Keratinocyte (primary cell): ENCODE results near the gene SLCO3A1. TPM values are rescaled to one million over a fixed set of nuclear protein-coding genes. Genes with fewer than 3 reads are reported as not detected.

ENCODE experiments used
- DNase-seq: peaks from one replicate; pipeline ENCODE4 v3.0.0-alpha.2; 2011; ENCODE audit warnings: low read depth, missing footprints, low spot score
- FAIRE-seq: peaks from 2 replicates; lab custom pipeline; 2011; peaks lifted over from hg19 to GRCh38; lab: Jason Lieb, UNC
- H2AFZ ChIP-seq: 2 replicates; pipeline ENCODE4 v1.6.0; 2012; ENCODE audit warnings: low read length, control low read depth, inconsistent platforms; ENCODE audit not compliant: control insufficient read depth
- H3K27ac ChIP-seq: 2 replicates; pipeline ENCODE4 v1.5.1; 2011; ENCODE audit warnings: low read length; ENCODE audit not compliant: control insufficient read depth, insufficient read depth
- H3K27me3 ChIP-seq: 3 replicates; pipeline ENCODE4 v1.6.0; 2011; ENCODE audit warnings: low read length; ENCODE audit not compliant: control insufficient read depth, insufficient read depth; ENCODE audit errors: extremely low read depth
- H3K36me3 ChIP-seq, 2 experiments: 2 replicates in 1 of 2; 3 replicates in 1 of 2; pipeline ENCODE4 v1.5.1; 2011; ENCODE audit warnings: low read length in 2 of 2, mild to moderate bottlenecking in 1 of 2; ENCODE audit not compliant: control insufficient read depth in 2 of 2, insufficient read depth in 2 of 2; ENCODE audit errors: extremely low read depth in 1 of 2
- H3K4me1 ChIP-seq: 3 replicates; pipeline ENCODE4 v1.5.1; 2011; ENCODE audit warnings: low read length; ENCODE audit not compliant: control insufficient read depth, insufficient read depth; ENCODE audit errors: extremely low read depth
- H3K4me2 ChIP-seq: 3 replicates; pipeline ENCODE4 v1.6.0; 2011; ENCODE audit warnings: low read depth, low read length; ENCODE audit not compliant: control insufficient read depth, insufficient read depth; ENCODE audit errors: extremely low read depth
- H3K4me3 ChIP-seq, 3 experiments: fragments of 200-600 bp in 1 of 3; sonication (generic) in 1 of 3; 2 replicates in 2 of 3; 3 replicates in 1 of 3; pipeline ENCODE4 v1.5.1; 2011 to 2016; ENCODE audit warnings: low read length in 3 of 3, mild to moderate bottlenecking in 3 of 3, control low read depth in 2 of 3, inconsistent platforms in 1 of 3, low read depth in 1 of 3, mixed read lengths in 1 of 3, mixed run types in 1 of 3, moderate library complexity in 1 of 3; ENCODE audit not compliant: control insufficient read depth in 2 of 3, insufficient read depth in 2 of 3; ENCODE audit errors: extremely low read depth in 1 of 3
- H3K79me2 ChIP-seq: 2 replicates; pipeline ENCODE4 v1.6.0; 2012; ENCODE audit warnings: low read length; ENCODE audit not compliant: control insufficient read depth, insufficient read depth
- H3K9ac ChIP-seq: 3 replicates; pipeline ENCODE4 v1.6.0; 2011; ENCODE audit warnings: low read length; ENCODE audit not compliant: control insufficient read depth, insufficient read depth; ENCODE audit errors: extremely low read depth
- H3K9me1 ChIP-seq: 3 replicates; pipeline ENCODE4 v1.6.0; 2011; ENCODE audit warnings: low read length; ENCODE audit not compliant: control insufficient read depth, insufficient read depth; ENCODE audit errors: extremely low read depth
- H3K9me3 ChIP-seq: 2 replicates; pipeline ENCODE4 v1.5.1; 2012; ENCODE audit warnings: low read depth, low read length; ENCODE audit not compliant: control insufficient read depth
- H4K20me1 ChIP-seq: 3 replicates; pipeline ENCODE4 v1.6.0; 2011; ENCODE audit warnings: low read length; ENCODE audit not compliant: control insufficient read depth, insufficient read depth; ENCODE audit errors: extremely low read depth
- CTCF ChIP-seq, 3 experiments: IDR thresholded peaks in 1 of 3; conservative IDR thresholded peaks in 1 of 3; optimal IDR thresholded peaks in 1 of 3; 2 replicates in 2 of 3; 3 replicates in 1 of 3; pipeline versions ENCODE3 to v1.5.1; 2011; ENCODE audit warnings: low read length in 3 of 3, mild to moderate bottlenecking in 3 of 3, moderate library complexity in 2 of 3, control low read depth in 1 of 3, inconsistent platforms in 1 of 3; ENCODE audit not compliant: insufficient read depth in 2 of 3; ENCODE audit errors: extremely low read depth in 1 of 3
- EZH2 ChIP-seq: IDR thresholded peaks from one replicate; pipeline ENCODE4 v1.6.1; 2012; ENCODE audit warnings: inconsistent platforms, mild to moderate bottlenecking, low read length, moderate library complexity
- dilution Hi-C: fragments of 300-500 bp; cut with MboI; formaldehyde crosslinking; loops from one replicate; pipeline ENCODE4 v1.7.0; 2020; ENCODE audit warnings: low sequenced_read_pairs; ENCODE audit not compliant: extremely low pct_ligation_motif_present
- polyA plus RNA-seq, 5 experiments: library from polyadenylated mRNA; depleted of rRNA in 3 of 5; stranded (reverse) in 3 of 5; stranded (forward) in 1 of 5; unstranded in 1 of 5; fragments of >200 nt; gene quantifications; 1 replicate in 1 of 5; 2 replicates in 3 of 5; 3 replicates in 1 of 5; pipeline versions ENCODE4 v1.2.1 to v1.2.3, GENCODE V29; 2011 to 2012; ENCODE audit warnings: missing spikeins in 2 of 5, low read depth in 1 of 5, low replicate concordance in 1 of 5

Gene SLCO3A1
- polyA plus RNA-seq, 1 donor (not counting 4 experiments of a cell fraction or from before 2014, with no cell fraction given), result 21.3 TPM

GRCh38 chr15:91821458-91821857, 32.0 kb upstream of the SLCO3A1 start:
- Histone ChIP-seq H4K20me1 (no peaks in the 10 kb centered on the region), H2AFZ (no peak overlapping the region), H3K9me3 (peaks cover 3% of the 10 kb centered on the region), H3K4me1 (peaks cover 6% of the 10 kb centered on the region), H3K9me1 (no peaks in the 10 kb centered on the region), H3K36me3 (no peaks in the 10 kb centered on the region), H3K27me3 (no peaks in the 10 kb centered on the region), H3K27ac (no peak overlapping the region), H3K4me3 (no peak overlapping the region), H3K4me2 (no peak overlapping the region), H3K79me2 (no peaks in the 10 kb centered on the region), H3K9ac (no peak overlapping the region)
- DNase-seq (peak; percentile 17), FAIRE-seq (no peak)
- no peak for TF ChIP-seq CTCF (optimal IDR thresholded peaks at IDR 0.05 in 1 of 3, IDR thresholded peaks at IDR 0.05 in 1 of 3, conservative IDR thresholded peaks at IDR 0.05 in 1 of 3; ENCODE audit: extremely low read depth in 1 of 3, insufficient read depth in 2 of 3, low read length in 3 of 3)
- TF ChIP-seq EZH2, result no peak
- dilution Hi-C loops, result no loop called here

- dilution Hi-C loops, result no loop called here
- Histone ChIP-seq H3K79me2 (no peaks in the 10 kb centered on the region), H3K4me3 (no peak overlapping the region), H4K20me1 (no peaks in the 10 kb centered on the region), H3K9ac (no peak overlapping the region), H3K9me1 (no peaks in the 10 kb centered on the region), H3K27me3 (no peaks in the 10 kb centered on the region), H3K36me3 (no peaks in the 10 kb centered on the region), H3K4me1 (peaks cover 6% of the 10 kb centered on the region), H3K4me2 (no peak overlapping the region), H2AFZ (no peak overlapping the region), H3K9me3 (peaks cover 3% of the 10 kb centered on the region), H3K27ac (no peak overlapping the region)
- TF ChIP-seq CTCF (optimal IDR thresholded peaks at IDR 0.05 in 1 of 3, IDR thresholded peaks at IDR 0.05 in 1 of 3, conservative IDR thresholded peaks at IDR 0.05 in 1 of 3; ENCODE audit: extremely low read depth in 1 of 3, insufficient read depth in 2 of 3, low read length in 3 of 3) (no peak), EZH2 (no peak)
- FAIRE-seq (no peak), DNase-seq (no peak)
These were observed 29.3 kb upstream of the SLCO3A1 start for GRCh38 chr15:91824256-91824655.
